NB4 (cell line): Measurements from ENCODE around the gene LRIG1.

ENCODE experiments used
- DNase-seq: peaks from one replicate; pipeline ENCODE4 v3.0.0; 2010; ENCODE audit warnings: low read depth
- H3K4me3 ChIP-seq: one replicate; pipeline ENCODE4 v1.5.1; 2011; ENCODE audit warnings: mild to moderate bottlenecking, low read depth, low read length, moderate library complexity
- CTCF ChIP-seq: IDR thresholded peaks from one replicate; pipeline ENCODE4 v1.5.1; 2012; ENCODE audit warnings: low read depth, low read length
- MAX ChIP-seq: IDR thresholded peaks from 2 replicates; pipeline ENCODE4 v1.6.1; 2011; ENCODE audit warnings: low read depth, low read length
- MYC ChIP-seq: IDR thresholded peaks from 2 replicates; pipeline ENCODE4 v1.6.1; 2011; ENCODE audit warnings: low read depth, low read length
- POLR2A ChIP-seq: IDR thresholded peaks from 2 replicates; pipeline ENCODE4 v1.6.1; 2011; ENCODE audit warnings: mild to moderate bottlenecking; ENCODE audit not compliant: insufficient read length; ENCODE audit errors: extremely low read depth

Gene LRIG1

GRCh38 chr3:66506154-66506553 lies 5.3 kb upstream of the LRIG1 start:
- TF ChIP-seq CTCF = no peak
- no peak overlapping the region for H3K4me3 ChIP-seq
- no peak for DNase-seq

GRCh38 chr3:66504850-66505641 lies 4.2 kb upstream of the LRIG1 start:
- TF ChIP-seq MYC (no peak), MAX (no peak), CTCF (no peak), POLR2A (no peak)
- DNase-seq = no peak
- no peak overlapping the region for H3K4me3 ChIP-seq

- DNase-seq = no peak
- TF ChIP-seq MAX (no peak), POLR2A (no peak), CTCF (no peak)
- H3K4me3 ChIP-seq = no peak overlapping the region
Observed at GRCh38 chr3:66502981-66503380, 2.2 kb upstream of the LRIG1 start.

GRCh38 chr3:66502245-66502874 lies 1.5 kb upstream of the LRIG1 start:
- no peak for DNase-seq
- TF ChIP-seq MYC = no peak
- no peak for TF ChIP-seq MAX
- TF ChIP-seq POLR2A = no peak
- TF ChIP-seq CTCF = no peak
- no peak overlapping the region for H3K4me3 ChIP-seq

GRCh38 chr3:66501483-66502244 lies 842 bp upstream of the LRIG1 start:
- TF ChIP-seq CTCF (no peak), MAX (no peak), POLR2A (no peak), MYC (no peak)
- H3K4me3 ChIP-seq = no peak overlapping the region
- no peak for DNase-seq
